Fibroblast of peridontal ligament (primary cell): ENCODE measurements around the gene ANKS1B.
"Not testable (repeated sequence)": the region's sequence is repeated elsewhere in the genome, so short reads cannot be mapped to it uniquely, and the experiment has no call there.

ENCODE experiments used
- DNase-seq: peaks from one replicate; pipeline ENCODE4 v3.0.0-alpha.2; 2010; ENCODE audit errors: extremely low read depth

Gene ANKS1B

DNA sequence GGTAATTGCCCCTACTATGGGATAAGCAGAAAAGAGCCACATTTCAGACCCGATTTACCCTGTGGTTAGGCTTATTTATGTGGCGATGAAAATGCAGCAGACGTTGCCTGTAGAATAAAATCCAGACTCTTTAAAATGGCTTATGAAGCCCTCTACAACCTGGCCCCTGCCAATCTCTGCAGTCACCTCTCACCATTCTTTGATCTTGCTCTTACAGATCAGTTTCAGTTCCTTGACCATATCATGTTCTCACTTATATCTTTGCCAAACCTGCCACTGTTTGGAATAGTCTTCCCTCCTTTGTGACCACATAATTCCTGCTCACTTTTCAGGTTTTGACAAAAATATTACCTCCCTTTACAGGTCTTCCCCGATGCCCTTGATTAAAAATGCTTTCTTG, 601.5 kb downstream of the ANKS1B start:
- DNase-seq, result no peak

DNA sequence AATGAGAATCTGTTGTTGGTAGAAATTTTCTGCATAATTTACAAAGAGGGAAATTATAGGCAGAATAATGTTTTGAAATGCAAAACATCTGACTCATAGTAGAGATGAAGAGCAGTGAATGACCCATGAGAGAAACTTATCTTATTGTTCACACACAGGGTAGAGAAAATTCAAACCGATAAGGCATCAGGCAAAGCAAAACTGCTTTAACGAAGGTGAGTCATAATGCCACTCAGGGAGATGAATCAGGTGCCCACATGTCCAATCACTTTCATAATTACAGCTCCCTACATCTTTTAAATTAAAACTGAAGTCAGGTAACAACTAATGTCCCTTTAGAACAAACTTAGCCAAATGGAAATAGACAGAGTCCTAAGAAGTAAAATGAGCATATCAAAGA, 602.7 kb downstream of the ANKS1B start:
- no peak for DNase-seq

- no peak for DNase-seq
Measured at GRCh38 chr12:99380701-99381100, 604.0 kb downstream of the ANKS1B start.

DNA sequence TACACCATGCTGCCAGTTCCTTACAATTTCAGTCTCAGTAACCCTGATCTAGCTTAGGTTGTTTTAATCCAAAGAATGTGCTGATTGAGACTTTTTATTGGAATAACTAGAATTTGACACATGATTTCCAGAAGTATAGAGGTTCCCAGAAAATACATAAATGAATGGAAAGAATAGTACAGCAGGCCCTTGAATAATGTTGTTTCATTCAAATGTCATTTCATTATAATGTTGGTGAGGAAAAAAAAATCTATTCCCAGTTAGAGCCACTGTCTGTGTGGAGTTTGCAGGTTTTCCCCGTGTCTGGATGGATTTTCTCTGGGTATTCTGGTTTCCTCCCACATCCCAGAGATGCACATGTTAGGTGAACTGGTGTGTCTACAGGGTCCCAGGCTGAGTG, 610.7 kb downstream of the ANKS1B start:
- no peak for DNase-seq

DNA sequence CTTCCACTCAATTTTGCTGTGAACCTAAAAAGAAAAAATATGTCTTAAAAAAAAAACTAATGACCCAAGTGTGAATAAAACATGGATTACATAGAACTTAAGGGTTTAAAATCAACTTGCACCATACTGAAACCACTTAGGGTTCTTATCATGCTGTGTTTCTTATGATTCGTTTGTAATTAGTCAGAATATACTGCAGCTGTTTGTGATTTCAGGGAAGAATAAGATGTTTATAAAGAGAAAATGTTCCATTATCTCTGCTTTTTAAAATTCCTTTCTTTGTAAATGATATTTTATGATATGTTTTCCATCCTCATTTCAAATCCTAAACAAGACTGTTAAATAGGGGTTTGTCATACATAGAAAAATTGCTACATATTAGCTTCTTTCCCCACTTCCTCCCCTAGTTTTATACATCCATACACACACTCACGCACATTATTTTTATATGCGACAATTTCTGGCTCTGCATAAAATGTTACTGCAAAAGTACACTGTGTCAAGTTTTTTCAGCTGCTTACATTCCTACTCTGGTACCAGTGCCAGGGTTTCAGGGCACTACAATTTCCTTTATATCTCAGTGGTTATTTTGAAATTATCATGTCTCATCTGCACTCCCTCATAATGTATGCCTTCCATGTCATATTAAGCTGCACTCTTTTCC, 612.3 kb downstream of the ANKS1B start:
- no peak for DNase-seq

- no peak for DNase-seq
Measured at GRCh38 chr12:99370421-99371138, 614.2 kb downstream of the ANKS1B start.

GRCh38 chr12:99367181-99367580, 617.6 kb downstream of the ANKS1B start:
- DNase-seq, result no peak

DNA sequence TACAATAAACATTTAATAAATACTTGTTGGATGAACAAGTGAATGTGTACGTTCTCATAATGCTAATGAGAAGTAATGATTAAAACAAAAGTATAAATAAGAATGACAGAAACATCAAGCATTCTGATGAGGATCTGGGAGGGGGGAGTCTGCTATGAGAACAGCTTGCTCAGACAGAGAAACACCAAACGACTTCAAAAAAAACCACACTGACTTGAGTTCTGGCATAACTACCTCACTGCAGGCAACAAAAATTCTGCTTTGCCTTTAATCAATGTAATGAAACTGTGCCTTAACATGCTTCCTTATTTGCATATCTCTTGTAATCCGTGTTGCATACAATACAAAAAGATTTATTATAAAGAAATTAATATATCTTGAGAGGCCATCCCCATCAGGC, 632.5 kb downstream of the ANKS1B start:
- DNase-seq, result no peak

DNA sequence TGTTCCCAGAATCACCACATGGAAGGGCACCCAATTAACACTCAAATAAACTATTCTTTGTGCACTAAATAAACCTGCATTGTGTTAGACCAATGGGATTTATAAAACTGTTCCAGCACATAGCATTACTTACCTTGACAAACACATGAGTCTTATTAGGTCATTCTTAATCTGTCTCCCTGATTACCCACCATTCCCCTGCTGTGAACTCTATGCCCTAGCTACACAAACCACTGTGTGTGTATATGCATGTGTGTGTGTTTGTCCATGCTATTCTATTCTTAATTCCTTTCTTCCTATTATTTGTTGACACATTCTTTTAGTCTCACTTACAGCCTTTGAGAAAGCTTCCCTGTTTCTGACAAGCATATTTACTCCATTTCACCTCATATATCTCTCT, 640.8 kb downstream of the ANKS1B start:
- no peak for DNase-seq

DNA sequence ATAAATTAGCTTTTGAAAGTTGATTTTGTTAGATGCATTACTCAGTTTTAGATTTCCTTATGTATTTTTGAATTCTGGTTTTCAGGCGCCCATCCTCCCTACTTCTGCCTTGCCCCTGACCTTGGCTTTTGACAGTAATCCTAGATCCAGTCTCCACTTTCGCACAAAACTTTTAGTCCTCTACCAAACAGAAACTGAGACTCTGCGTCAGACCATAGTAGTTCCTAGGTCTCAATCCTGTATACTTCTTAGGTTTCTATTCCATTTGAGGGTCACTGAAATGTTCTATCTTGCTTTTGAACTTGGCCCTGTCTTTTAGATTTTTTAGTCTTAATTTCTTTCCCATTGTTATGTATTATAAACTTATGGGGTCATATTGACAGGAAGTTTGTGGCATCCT, 645.1 kb downstream of the ANKS1B start:
- no peak for DNase-seq

GRCh38 chr12:99334285-99335056, 650.3 kb downstream of the ANKS1B start:
- DNase-seq, result no peak

DNA sequence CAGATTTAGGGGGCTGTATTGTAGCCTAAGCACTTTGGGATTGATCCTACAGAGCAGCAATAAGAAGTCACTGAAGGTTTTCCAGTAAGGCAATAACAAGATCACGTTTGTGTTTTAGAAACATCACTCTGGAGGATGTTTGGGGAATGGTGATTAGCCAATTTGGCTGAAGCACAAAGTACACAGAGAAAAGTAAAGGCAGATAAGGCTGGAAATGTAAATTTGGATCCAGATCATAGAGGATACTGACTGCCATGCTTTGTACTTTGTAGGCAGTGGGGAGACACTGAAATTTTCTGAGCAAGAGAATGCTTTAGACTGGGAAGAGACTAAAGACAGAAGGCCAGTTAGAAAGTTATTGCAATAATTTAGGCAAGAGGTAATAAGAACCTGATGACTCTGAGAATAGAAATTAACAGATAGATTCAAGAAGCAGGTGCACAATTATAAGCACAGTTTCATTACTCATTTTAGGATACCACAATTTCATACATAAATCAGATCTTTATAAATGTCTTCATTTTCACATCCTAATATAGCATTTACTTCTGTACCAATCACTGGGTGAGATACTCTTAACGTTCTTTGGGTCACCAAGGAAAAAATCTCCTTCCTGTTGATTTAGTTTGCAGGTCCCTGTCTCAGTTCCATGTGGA, 651.7 kb downstream of the ANKS1B start:
- DNase-seq, result no peak

- no peak for DNase-seq
Measured at GRCh38 chr12:99330216-99330615, 654.5 kb downstream of the ANKS1B start.

- DNase-seq, result not testable (repeated sequence)
Measured at GRCh38 chr12:99321210-99321609, 663.5 kb downstream of the ANKS1B start.

DNA sequence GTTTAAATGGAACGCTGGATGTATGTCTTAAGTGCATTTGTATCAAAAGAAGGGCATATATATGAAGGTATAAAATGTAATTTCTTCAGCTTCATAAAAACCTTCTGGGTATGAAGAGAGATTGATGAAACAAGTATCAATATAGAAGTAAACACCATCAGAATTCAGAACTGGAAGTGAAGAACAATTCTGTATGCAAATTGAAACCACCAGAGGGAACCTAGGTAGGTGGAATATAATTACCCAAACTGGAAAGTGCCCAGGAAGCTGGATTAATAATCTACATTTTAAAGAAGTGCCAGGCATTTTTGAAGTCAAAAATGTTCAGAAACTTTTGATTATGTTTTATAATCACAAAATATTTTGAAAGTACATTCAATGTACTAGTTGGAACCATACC, 673.4 kb downstream of the ANKS1B start:
- no peak for DNase-seq

- no peak for DNase-seq
Measured at GRCh38 chr12:99309812-99310211, 674.9 kb downstream of the ANKS1B start.

DNA sequence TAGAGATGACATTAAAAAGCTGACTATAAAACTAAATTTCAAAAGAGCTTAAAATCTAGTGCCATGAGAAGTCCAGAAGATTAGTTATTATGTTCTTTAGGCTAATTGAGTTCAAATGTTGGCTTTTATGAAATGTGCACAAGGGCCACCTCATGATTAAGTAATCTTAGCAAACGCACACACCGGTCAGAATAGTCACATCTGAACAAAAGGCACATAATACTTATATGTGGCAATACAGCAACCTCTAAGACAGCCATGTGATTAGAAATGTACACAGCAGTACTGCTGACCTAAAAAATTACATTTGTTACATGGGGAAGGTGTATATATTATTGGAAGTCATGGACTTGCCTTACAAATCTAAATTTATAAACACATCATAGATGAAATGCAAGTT, 681.9 kb downstream of the ANKS1B start:
- no peak for DNase-seq

GRCh38 chr12:99287136-99287535, 697.6 kb downstream of the ANKS1B start:
- DNase-seq, result no peak

- no peak for DNase-seq
Measured at GRCh38 chr12:99284161-99284560, 700.6 kb downstream of the ANKS1B start.

GRCh38 chr12:99282624-99283023, 702.1 kb downstream of the ANKS1B start:
- no peak for DNase-seq

- no peak for DNase-seq
Measured at GRCh38 chr12:99282086-99282485, 702.6 kb downstream of the ANKS1B start.

DNA sequence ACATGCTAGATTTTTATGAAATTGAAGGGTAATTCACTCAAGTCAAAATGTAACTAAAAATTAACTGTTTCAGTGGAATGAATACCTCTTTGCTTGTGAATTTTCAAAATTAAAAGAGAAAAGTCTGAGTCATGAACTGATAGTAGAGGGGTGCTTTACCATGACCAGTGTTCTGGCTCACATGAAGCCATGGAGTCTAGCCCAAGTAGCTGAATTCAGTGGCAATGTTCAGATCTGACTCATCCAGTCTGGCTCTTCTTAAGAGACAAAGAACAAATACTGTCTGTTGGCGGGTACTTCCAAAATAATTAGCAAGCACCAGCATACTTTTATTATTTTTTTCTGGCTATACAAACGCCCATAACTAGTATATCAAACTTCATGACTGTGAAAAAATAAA, 703.5 kb downstream of the ANKS1B start:
- no peak for DNase-seq
